CD4-positive, alpha-beta T cell treated with Interleukin-17A for 4 hours (primary cell): ENCODE measurements around the gene SCAPER.
"Not testable (repeated sequence)": the region's sequence is repeated elsewhere in the genome, so short reads cannot be mapped to it uniquely, and the experiment has no call there.

Source experiments
- DNase-seq: peaks from one replicate; pipeline ENCODE4 v3.0.0-alpha.2; 2020; ENCODE audit warnings: mixed read lengths

The SCAPER gene

GRCh38 chr15:76912430-76912829 lies 7.3 kb upstream of the SCAPER start:
- DNase-seq, result no peak

DNA sequence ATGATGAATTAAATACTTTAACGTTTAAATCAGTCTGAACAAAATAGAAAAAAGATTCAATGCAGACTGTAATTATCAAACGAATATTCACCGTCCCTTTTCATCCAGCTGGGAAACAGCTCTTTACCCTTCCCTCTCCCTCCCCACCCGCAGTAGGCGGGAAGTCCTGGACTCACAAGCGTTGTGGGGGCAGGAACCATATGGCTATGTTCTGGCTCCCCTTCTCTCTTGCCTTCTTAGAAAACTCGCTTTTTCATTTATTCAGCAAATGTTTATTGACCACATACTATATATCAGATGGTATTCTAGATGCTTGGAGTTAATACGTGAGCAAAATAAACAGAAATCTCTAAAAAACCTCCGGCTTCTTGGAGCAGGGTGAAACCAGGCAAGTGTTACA lies 715 bp upstream of the SCAPER start:
- no peak for DNase-seq

DNA sequence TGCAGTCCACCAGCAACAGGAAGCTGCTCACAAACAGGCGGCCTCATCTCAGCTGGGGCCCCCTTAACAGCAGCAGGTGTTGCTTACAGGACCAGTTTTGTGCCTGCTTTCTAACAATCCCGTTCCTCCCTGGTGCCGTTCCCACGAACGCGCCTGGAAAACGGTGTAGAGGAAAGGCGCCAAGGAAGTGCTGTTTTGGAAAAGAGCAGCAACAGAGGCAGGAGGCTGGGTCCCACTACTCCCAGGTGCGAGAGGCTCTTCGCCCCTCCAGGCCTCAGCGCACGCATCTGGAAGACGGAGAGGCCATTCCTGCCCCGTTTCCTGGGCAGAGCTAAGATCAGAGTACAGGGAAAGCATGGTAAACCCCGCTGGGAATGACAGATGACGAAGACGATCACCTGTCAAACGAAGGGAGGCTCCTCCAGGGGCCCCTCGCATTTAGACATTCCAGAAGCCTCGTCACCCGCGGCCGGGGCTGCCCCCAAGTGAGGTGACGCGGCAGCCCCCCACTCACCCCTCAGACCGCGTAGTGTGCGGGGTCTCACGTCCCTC lies 603 bp downstream of the SCAPER start:
- peak; percentile 33 for DNase-seq

GRCh38 chr15:76903251-76903681 lies 1.9 kb downstream of the SCAPER start:
- peak; percentile 16 for DNase-seq

- DNase-seq, result no peak
Observed at GRCh38 chr15:76901965-76902364, 3.2 kb downstream of the SCAPER start.

DNA sequence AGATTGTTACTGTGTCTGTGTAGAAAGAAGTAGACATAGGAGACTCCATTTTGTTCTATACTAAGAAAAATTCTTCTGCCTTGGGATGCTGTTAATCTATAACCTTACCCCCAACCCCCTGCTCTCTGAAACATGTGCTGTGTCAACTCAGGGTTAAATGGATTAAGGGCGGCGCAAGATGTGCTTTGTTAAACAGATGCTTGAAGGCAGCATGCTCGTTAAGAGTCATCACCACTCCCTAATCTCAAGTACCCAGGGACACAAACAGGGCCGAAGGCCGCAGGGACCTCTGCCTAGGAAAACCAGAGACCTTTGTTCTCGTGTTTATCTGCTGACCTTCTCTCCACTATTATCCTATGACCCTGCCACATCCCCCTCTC lies 5.2 kb downstream of the SCAPER start:
- DNase-seq, result not testable (repeated sequence)

- not testable (repeated sequence) for DNase-seq
Observed at GRCh38 chr15:76899176-76899930, 5.8 kb downstream of the SCAPER start.

DNA sequence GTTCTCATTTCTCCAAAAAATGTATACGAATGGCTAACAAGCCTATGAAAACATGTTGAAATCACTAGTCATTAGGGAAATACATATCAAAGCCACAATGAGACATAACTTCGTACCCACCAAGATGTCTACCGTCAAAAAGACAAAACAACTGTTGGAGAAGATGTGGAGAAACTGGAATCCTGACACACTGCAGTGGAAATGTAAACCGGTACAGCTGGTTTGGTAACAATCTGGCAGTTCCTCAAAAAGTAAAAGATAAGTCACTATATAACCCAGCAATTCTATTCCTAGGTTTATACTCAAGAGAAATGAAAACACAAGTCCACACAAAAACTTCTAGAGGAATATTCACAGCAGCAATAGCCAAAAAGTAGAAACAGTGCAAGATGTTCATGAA lies 7.0 kb downstream of the SCAPER start:
- no peak for DNase-seq

GRCh38 chr15:76894174-76894573 lies 11.0 kb downstream of the SCAPER start:
- no peak for DNase-seq

DNA sequence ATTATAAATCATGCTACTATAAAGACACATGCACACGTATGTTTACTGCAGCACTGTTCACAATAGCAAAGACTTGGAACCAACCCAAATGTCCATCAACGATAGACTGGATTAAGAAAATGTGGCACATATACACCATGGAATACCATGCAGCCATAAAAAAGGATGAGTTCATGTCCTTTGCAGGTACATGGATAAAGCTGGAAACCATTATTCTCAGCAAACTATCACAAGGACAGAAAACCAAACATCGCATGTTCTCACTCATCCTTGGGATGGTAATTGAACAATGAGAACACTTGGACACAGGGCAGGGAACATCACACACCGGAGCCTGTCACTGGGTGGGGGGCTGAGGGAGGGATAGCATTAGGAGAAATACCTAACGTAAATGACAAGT lies 12.3 kb downstream of the SCAPER start:
- DNase-seq, result not testable (repeated sequence)

DNA sequence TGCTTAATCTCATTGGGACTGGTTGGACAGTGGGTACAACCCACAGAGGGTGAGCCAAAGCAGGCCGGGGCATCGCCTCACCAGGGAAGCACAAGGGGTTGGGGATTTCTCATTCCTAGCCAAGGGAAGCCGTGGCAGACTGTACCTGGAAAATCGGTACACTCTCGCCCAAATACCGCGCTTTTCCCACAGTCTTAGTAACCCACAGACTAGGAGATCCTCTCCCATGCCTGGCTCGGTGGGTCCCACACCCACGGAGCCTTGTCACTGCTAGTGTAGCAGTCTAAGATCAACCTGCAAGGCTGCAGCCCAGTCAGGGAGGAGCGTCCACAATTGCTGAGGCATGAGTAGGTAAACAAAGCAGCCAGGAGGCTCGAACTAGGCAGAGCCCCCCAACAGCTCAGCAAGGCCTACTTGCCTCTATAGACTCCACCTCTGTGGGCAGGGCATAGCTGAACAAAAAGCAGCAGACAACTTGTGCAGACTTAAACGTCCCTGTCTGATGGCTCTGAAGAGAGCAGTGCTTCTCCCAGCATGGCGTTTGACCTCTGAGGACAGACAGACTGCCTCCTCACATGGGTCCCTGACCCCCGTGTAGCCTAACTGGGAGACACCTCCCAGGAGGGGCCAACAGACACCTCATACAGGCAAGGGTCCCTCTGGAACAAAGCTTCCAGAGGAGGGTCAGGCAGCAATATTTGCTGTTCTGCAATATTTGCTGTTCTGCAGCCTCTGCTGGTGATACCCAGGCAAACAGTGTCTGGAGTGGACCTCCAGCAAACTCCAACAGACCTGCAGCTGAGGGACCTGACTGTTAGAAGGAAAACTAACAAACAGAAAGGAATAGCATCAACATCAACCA lies 17.6 kb downstream of the SCAPER start:
- DNase-seq, result not testable (repeated sequence)

DNA sequence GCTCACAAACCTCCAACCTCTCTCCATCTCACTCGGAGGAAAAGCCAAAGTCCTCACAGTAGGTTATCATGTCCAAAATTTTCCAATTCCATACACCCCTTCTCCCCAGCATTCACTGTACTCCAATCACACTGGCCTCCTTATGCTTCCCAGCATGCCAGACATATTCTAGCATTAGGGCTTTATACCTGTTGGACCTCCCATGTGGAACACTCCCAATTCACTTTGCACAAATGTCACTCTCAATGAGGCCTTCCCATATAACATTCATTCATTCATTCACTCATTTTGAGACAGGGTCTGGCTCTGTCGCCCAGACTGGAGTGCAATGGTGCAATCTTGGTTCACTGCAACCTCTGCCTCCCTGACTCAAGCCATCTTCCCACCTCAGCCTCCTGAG lies 19.9 kb downstream of the SCAPER start:
- DNase-seq, result no peak

- DNase-seq, result no peak
Observed at GRCh38 chr15:76875911-76876310, 29.2 kb downstream of the SCAPER start.

- not testable (repeated sequence) for DNase-seq
Observed at GRCh38 chr15:76873066-76873465, 32.1 kb downstream of the SCAPER start.

- DNase-seq, result no peak
Observed at GRCh38 chr15:76871930-76872329, 33.2 kb downstream of the SCAPER start.

DNA sequence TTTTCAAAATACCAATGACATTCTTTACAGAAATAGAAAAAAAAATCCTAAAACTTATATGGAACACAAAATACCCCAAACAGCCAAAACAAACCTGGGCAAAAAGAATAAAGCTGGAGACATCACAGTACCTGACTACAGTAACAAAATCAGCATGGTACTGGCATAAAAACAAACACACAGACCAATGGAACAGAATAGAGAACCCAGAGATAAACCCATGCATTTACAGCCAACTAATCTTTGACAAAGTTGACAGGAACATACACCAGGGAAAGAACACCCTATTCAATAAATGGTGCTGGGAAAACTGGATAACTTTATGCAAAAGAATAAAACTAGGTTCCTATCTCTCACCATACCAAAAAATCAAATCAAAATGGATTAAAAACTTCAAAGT lies 36.4 kb downstream of the SCAPER start:
- no peak for DNase-seq

GRCh38 chr15:76866716-76867321 lies 38.3 kb downstream of the SCAPER start:
- DNase-seq, result no peak

DNA sequence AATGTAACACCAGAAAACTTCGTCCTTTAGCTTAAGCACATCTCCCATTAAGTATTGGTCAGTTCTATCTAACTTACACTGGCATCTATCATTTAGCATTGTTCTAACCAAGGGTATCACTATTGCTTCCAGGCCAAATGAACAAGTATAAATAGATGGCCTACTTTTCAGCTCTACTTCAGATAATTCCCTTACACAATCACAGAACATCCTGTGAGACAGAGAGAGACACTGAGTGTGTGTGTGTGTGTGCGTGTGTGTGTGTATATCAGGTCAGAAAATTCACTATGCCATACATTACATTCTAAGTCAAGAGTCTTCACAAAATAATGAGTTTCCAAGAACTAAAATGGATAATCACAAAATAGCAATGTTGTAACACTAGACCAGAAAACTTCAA lies 39.1 kb downstream of the SCAPER start:
- no peak for DNase-seq

GRCh38 chr15:76865548-76865991 lies 39.6 kb downstream of the SCAPER start:
- DNase-seq, result no peak

GRCh38 chr15:76864586-76864985 lies 40.6 kb downstream of the SCAPER start:
- no peak for DNase-seq

DNA sequence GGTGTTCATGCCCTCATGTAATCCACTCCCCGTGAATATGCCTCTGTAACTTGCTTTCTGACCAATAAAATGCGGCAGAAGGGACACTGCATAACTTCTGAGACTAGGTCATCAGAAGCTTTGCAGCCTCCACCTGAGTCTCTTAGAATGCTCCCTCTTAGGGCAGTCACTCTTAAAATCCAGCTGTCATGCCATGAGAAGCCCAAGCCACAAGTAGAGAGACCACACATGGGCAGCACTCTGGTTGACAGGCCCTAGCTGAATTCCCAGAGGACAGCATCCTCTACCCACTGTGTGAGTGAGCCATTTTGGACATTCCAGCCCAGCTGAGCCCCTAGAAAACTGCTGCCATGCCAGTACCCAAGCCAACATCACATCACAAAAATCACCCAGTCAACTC lies 41.4 kb downstream of the SCAPER start:
- no peak for DNase-seq

GRCh38 chr15:76863123-76863522 lies 42.0 kb downstream of the SCAPER start:
- DNase-seq, result no peak

GRCh38 chr15:76861815-76862397 lies 43.2 kb downstream of the SCAPER start:
- no peak for DNase-seq
